Tibial nerve (tissue), 3 donors: ENCODE data around the gene ADD3.

Source experiments
- POLR2A ChIP-seq, 2 donors: fragments of 450-650 bp; IDR thresholded peaks; one replicate each; pipeline ENCODE4 v1.6.1; 2017; ENCODE audit warnings: antibody characterized with exemption in 2 of 2, mild to moderate bottlenecking in 2 of 2, moderate library complexity in 2 of 2
- TF ChIP-seq, protein P1 (sequence below), 5 experiments: fragments of 200-600 bp in 3 of 5; fragments of 450-650 bp in 2 of 5; sonication (generic) in 3 of 5; IDR thresholded peaks; one replicate each; pipeline ENCODE4 v1.5.1; 2016 to 2019; ENCODE audit warnings: antibody characterized with exemption in 5 of 5, mild to moderate bottlenecking in 3 of 5, moderate library complexity in 2 of 5

DNA sequence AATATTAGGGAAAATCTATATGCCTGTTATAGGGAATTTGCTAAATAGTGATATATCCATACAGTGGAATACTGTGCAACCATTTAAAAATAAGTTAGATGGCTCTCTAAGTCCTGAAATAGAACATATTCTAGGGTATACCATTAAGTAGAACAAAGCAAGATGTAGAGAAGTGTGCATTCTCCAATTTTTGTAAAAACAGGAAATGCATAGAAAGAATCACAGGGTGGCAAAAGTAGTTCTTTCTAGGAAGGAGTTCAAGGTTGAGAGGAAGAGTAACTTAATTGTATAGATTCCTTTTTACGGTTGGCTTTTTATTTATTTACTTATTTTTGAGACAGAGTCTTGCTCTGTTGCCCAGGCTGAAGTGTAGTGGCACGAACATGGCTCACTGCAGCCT is 43.7 kb downstream of the ADD3 start:
- TF ChIP-seq, protein P1, sequence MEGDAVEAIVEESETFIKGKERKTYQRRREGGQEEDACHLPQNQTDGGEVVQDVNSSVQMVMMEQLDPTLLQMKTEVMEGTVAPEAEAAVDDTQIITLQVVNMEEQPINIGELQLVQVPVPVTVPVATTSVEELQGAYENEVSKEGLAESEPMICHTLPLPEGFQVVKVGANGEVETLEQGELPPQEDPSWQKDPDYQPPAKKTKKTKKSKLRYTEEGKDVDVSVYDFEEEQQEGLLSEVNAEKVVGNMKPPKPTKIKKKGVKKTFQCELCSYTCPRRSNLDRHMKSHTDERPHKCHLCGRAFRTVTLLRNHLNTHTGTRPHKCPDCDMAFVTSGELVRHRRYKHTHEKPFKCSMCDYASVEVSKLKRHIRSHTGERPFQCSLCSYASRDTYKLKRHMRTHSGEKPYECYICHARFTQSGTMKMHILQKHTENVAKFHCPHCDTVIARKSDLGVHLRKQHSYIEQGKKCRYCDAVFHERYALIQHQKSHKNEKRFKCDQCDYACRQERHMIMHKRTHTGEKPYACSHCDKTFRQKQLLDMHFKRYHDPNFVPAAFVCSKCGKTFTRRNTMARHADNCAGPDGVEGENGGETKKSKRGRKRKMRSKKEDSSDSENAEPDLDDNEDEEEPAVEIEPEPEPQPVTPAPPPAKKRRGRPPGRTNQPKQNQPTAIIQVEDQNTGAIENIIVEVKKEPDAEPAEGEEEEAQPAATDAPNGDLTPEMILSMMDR (IDR thresholded peaks at IDR 0.05), result no peak
- no peak for TF ChIP-seq POLR2A (IDR thresholded peaks at IDR 0.05)
